ENCODE results near the gene TUBA4B.

TUBA4B gene

DNA sequence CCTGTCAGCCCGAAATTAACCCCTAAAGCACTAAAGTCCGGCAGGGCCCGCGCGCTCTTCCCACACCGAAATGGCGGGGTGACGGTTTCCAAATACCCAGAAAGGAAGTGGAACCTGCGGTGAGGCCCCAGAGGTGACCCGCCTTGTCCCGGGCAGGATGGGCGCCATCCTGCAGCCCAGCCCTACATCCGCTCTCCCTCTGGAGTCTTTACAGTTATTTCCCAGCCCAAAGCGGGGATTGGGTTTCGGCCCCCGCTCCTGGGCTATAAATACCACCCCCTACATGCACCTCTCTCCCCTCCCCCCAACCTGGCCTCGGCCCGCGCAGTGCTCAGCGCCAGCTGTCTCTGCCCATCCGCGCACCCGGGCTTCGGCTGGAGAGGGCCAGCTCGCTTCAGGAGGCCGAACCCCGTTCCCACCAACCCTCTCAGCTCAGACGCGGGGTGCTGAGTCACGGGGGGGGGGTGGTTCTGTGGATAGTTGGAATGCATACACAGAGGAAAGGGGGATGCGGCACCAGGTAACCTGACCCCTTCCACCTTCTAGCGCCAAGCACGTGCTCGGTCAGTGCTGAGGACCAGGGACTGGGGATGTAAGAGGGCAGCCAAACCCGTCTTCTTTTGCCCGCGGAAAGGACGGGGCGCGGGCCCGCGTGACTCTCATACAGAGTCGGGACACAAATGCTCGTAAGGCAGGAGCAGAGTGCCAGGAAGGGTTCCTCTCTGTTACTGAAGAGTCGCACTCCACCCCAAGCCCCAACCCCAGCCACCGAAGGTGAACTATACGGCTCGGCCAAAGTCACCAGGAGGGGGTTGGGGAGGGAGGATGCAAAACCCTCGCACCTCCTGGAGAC lies at the start of gene TUBA4B:
Gene TUBA4B, plus strand, starts transcription at position 344 of the 853 bp plus-strand sequence. Its CDS starts 165 bp downstream, at position 509.
- no peak for DNase-seq (ENCODE audit: low read depth)

DNA sequence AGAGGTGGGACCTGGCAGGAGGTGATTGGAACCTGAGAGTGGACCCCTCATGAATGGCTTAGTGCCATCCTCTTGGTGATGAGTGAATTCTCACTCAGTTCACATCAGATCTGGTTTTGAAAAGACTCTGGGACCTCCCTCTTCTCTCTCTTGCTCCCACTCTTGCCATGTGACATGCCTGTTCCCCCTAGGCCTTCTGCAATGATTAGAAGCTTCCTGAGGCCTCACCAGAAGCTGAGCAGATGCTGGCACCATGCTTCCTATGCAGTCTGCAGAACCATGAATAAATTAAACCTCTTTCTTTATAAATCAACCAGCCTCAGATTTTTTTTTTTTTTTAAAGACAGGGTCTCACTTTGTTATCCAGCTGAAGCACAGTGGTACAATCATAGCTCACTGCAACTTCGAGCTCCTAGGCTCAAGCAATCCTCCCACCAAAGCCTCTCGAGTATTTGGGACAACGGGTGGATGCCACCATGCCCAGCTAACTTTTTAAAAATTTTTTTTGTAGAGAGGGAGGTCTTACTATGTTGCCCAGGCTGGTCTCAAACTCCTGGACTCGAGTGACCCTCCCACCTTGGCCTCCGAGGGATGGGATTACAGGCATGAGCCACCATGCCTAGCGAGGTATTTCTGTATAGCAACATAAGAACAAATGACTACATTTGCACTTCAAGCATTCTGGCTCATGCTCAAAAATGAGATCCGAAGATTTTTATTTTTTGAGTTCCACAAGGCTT lies 48.4 kb upstream of the TUBA4B start:
- DNase-seq (ENCODE audit: low read depth) = no peak

GRCh38 chr2:219205165-219205538 lies 47.9 kb upstream of the TUBA4B start:
- no peak for DNase-seq (ENCODE audit: low read depth)

- DNase-seq (ENCODE audit: low read depth) = no peak
These were observed 47.1 kb upstream of the TUBA4B start for GRCh38 chr2:219205981-219206327.

DNA sequence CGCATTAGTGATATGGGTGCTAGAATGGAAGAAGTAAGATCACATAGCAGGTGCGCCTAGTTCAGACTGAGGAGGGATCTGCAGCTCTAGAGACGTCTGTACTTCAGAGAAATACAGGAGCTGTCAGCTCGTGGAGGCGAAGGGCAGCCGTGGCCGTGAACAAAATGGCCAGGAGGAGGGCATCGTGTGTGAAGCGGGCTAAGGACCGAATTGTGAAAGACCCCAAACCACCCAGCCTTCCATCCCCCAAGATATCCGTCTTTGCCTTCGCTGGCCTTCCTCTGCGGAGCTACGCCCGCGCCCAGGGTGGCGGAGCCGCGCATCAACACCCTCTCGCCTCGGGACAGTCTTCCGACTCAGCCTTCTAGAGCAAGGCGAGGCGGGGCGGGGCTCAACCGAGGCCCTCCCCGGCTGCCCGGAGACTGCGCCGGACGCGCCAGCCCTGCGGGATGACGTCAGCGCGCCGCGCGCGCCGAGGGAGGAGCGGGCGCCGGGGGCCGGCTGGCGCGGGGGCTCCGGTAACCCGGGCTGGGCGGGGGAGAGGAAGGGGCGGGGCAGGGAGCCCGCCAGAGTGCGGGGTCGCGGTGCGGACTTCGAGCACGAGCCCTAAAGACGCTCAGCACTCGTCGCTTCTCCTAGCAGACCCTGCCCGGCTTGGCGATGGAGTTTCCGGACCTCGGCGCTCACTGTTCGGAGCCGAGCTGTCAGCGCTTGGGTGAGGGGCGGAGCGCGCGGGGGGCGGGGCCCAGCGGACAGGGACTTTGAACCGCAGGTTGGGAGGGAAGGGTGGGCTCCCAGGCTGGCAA lies 46.5 kb upstream of the TUBA4B start, which contains the start of gene ZFAND2B:
Gene ZFAND2B, plus strand, starts transcription at position 455 of the 806 bp plus-strand sequence. Its CDS starts 206 bp downstream, at position 661.
- no peak for DNase-seq (ENCODE audit: low read depth)

- no peak for DNase-seq (ENCODE audit: low read depth)
These were observed 45.7 kb upstream of the TUBA4B start for GRCh38 chr2:219207134-219207883.

DNA sequence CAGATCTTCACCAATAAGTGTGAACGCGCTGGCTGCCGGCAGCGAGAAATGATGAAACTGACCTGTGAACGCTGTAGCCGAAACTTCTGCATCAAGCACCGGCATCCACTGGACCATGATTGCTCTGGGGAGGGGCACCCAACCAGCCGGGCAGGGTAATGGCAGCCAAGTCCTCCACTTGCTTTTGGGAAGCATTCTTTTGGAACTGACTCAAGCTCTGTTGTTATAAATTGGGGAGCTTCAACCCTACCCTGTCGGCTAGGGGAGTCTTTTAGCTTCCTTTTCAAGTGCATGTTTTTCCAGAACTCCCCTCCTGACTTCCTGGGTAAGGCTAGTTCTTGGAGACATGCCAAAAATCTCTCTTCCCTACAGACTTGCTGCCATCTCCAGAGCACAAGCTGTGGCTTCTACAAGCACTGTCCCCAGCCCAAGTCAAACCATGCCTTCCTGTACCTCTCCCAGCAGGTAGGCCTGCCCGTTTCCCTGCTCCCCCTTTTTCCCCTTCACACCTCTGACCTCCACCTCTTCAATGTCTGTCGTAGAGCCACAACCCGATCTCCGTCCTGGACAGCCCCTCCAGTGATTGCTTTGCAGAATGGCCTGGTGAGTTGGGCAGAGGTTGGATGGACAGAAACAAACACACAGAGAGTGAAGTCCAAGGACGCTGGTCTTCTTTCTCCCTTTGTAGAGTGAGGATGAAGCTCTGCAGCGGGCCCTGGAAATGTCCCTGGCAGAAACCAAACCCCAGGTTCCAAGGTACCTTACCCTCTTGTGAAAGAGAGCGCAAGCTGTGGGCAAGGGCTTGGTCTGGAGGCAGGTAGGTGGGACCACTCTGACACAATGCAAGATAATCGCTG lies 44.9 kb upstream of the TUBA4B start:
- no peak for DNase-seq (ENCODE audit: low read depth)

GRCh38 chr2:219209236-219210195 lies 43.5 kb upstream of the TUBA4B start:
- no peak for DNase-seq (ENCODE audit: low read depth)

GRCh38 chr2:219210196-219210885 lies 42.7 kb upstream of the TUBA4B start:
- no peak for DNase-seq (ENCODE audit: low read depth)

DNA sequence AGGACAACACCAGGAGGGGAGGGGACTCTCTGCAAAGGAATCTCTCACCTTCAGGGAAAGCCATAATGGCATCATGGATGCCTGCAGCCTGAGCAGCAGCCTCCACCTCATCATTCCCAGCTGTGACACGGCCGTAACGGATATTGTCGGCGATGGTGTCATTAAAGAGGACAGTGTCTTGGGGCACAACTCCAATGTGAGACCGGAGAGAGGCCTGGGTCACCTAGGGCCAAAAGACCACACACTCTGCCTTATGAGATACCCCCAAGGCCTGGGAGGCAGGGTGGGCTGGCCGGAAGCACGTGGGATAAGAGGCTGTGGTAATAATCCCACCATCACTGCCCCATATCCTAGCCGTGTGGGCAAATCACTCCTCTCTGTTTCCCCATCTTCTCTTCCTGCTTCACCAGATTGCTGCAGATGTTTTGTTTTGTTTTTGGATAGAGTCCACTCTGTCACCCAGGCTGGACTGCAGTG lies 42.1 kb upstream of the TUBA4B start:
- DNase-seq (ENCODE audit: low read depth) = no peak

DNA sequence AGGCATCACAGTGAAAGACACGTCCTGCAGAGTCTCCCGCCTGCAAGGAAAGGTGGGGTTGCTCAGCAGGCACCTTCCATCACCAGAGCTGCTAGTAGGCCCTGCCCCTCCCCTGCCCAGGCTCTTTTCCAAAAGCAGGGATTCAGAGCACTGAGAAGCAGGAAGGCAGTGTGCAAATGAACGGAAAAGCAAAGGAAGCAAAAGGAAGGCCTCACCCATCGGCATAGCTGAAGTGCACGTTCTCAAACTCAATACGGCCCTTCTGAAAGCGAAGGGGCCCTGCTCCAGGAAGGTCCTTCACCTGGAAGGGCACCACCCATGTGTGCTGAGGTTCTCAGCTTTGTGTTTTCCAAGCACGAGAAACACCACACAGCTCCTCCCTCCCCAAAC lies 40.0 kb upstream of the TUBA4B start:
- DNase-seq (ENCODE audit: low read depth) = no peak

- no peak for DNase-seq (ENCODE audit: low read depth)
These were observed 39.5 kb upstream of the TUBA4B start for GRCh38 chr2:219213486-219214071.

- DNase-seq (ENCODE audit: low read depth) = no peak
These were observed 38.9 kb upstream of the TUBA4B start for GRCh38 chr2:219214141-219214540.

GRCh38 chr2:219214786-219215185 lies 38.3 kb upstream of the TUBA4B start:
- no peak for DNase-seq (ENCODE audit: low read depth)

DNA sequence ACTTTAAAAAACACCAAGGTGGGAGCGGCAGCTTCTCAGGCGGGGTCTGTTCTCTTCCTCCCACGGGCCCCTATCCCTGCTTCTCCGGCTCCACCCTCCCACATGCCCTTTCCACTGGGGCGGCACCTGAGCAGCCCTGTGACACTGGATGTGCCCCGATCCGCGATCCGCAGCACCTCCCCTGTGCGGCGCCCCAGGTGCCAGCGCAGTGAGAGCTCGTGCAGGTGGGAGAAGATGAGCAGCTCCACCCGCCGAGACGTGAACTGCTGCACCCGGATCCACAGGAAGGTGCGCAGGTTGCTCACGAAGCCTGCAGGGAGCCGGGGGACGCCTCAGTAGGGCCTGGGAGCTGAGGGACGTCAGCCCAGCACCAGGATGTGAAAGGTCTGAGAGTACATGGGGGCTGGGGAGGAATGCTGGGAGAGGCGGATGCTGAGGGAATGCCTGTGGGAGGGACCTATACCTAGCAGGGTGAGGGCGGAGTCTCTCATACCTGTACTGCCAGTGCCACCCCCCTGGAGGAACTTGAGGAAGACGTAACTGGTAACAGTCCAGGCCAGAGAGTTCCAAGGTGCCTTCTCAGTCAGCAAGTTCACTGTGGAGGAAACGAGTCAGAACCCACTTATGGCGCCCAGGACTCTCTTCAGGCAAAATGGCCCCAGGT lies 37.0 kb upstream of the TUBA4B start:
- DNase-seq (ENCODE audit: low read depth) = no peak

GRCh38 chr2:219216535-219216915 lies 36.5 kb upstream of the TUBA4B start:
- DNase-seq (ENCODE audit: low read depth) = no peak

- no peak for DNase-seq (ENCODE audit: low read depth)
These were observed 34.8 kb upstream of the TUBA4B start for GRCh38 chr2:219218217-219218731.
